Peyer's patch (tissue), 4 donors: ENCODE measurements around the gene FKBP9.
"Not testable (repeated sequence)": the region's sequence is repeated elsewhere in the genome, so short reads cannot be mapped to it uniquely, and the experiment has no call there.

ENCODE experiments used
- POLR2A ChIP-seq, 2 donors: fragments of 450-650 bp; IDR thresholded peaks; one replicate each; pipeline ENCODE4 v1.5.1; 2017; ENCODE audit warnings: antibody characterized with exemption in 2 of 2, mild to moderate bottlenecking in 2 of 2, moderate library complexity in 2 of 2
- TF ChIP-seq, protein P1 (sequence below), 6 experiments: fragments of 450-650 bp in 4 of 6; fragments of 200-600 bp in 2 of 6; sonication (generic) in 1 of 6; IDR thresholded peaks; one replicate each; pipeline ENCODE4 v1.5.1; 2017 to 2019; ENCODE audit warnings: antibody characterized with exemption in 6 of 6, mild to moderate bottlenecking in 3 of 6, moderate library complexity in 1 of 6

DNA sequence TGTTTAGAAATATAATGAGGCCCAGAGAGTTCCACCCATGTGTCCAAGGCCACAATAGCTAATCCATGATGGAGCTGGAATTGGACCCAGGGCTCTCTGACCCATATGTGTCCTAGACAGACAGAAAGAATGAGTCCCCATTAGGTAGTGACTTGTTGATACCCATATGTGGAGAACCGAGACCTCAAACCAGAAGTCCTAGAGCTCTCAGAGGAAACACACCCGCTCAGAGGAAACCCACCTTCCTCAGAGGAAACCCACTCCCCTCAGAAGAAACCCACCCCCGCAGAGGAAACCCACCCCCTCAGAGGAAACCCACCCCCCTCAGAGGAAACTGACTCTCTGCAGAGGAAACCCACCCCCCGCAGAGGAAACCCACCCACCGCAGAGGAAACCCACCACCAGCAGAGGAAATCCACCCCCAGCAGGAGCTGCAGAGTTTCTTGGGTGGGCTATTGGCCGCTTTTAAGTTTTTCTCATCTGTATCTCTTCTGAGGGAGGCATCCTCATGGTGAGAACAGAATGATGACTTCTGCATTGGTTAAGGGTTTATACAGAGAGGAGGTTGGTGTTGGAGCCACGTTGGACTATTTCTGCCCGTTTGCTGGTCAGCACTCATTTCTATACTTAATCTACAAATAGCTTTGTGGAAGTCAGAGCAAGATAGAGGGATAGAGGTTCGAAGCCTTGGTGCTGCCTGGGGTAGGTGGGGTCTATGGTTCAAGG, 34.9 kb downstream of the FKBP9 start:
- TF ChIP-seq, protein P1, sequence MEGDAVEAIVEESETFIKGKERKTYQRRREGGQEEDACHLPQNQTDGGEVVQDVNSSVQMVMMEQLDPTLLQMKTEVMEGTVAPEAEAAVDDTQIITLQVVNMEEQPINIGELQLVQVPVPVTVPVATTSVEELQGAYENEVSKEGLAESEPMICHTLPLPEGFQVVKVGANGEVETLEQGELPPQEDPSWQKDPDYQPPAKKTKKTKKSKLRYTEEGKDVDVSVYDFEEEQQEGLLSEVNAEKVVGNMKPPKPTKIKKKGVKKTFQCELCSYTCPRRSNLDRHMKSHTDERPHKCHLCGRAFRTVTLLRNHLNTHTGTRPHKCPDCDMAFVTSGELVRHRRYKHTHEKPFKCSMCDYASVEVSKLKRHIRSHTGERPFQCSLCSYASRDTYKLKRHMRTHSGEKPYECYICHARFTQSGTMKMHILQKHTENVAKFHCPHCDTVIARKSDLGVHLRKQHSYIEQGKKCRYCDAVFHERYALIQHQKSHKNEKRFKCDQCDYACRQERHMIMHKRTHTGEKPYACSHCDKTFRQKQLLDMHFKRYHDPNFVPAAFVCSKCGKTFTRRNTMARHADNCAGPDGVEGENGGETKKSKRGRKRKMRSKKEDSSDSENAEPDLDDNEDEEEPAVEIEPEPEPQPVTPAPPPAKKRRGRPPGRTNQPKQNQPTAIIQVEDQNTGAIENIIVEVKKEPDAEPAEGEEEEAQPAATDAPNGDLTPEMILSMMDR (IDR thresholded peaks at IDR 0.05) = not testable (repeated sequence)
- TF ChIP-seq POLR2A (IDR thresholded peaks at IDR 0.05) = not testable (repeated sequence)
